ENCODE data around the gene ADORA2B. TPM values are rescaled to one million over a fixed set of nuclear protein-coding genes. Genes with fewer than 3 reads are reported as not detected.
"Not testable (repeated sequence)": the region's sequence is repeated elsewhere in the genome, so short reads cannot be mapped to it uniquely, and the experiment has no call there.

ADORA2B gene
- total RNA-seq, 2 donors from 2014 or later = 0.19 to 3.4 TPM

DNA sequence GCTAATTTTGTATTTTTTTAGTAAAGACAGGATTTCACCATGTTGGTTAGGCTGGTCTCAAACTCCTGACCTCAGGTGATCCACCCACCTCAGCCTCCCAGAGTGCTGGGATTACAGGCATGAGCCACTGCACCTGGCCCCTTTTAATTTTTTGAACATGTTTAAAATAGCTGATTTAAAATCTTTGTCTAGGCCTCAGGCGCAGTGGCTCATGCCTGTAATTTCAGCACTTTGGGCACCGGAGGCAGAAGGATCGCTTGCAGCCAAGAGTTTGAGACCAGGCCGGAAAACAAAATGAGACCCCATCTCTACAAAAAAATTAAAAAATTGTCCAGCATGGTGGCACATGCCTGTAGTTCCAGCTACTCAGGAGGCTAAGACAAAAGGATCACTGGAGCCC, 8.4 kb upstream of the ADORA2B start:
- H3K9me3 Mint-ChIP-seq; H3K4me1 Mint-ChIP-seq; H3K36me3 Mint-ChIP-seq (ENCODE audit: low read depth); H3K4me3 Mint-ChIP-seq; ATAC-seq (replicated peaks); H3K27me3 Mint-ChIP-seq; H3K27ac Mint-ChIP-seq: not testable (repeated sequence)

DNA sequence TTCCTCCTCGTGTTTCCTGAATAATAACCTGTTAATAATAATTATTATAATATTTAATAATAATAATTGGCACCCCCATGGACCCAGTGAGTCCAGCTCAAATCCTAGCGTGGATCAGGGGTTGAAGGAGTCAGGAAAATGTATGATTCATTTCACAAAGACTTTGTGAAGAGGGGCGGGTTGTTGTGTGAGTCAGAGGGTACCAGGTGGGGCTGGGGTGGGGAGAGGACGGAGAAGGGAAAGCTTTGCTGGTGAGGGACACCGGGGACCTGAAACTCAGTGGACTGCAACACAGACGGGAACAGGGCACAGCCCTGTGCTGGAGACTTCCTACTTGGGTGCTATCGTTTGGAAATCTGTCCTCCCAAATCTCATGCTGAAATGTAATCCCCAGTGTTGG, 3.1 kb upstream of the ADORA2B start:
- Mint-ChIP-seq H3K27ac (no peak overlapping the region), H3K4me1 (peaks cover 6% of the 10 kb centered on the region), H3K27me3 (peaks cover 30% of the 10 kb centered on the region), H3K36me3 (ENCODE audit: low read depth) (peaks cover 5% of the 10 kb centered on the region), H3K4me3 (no peak overlapping the region), H3K9me3 (no peaks in the 10 kb centered on the region)
- ATAC-seq (replicated peaks) = no peak

DNA sequence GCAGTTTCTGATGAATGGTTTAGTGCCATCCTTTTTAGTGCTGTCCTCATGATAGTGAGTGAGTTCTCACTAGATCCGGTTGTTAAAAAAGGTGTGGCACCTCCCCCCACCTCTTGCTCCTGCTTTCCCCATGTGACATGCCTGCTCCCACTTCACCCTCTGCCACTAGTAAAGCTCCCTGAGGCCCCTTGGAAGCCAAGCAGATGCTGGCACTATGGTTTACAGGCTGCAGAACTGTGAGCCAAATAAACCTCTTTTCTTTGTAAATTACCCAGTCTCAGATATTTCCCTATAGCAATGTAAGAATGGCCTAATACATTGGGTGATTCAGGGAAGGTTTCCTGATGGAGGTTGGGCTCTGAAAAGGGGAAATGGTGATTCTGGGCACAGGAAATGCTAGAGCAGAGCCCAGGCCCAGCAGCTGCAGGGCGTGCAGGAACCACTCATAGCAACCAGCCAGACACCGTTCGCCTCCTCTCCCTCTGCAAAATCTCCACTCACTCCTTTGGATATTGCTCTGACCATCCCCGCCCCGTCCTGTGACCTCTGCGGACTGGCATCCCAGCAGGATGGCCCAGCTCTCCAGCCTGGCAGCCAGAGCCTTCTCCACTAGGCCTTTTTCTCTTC, 2.6 kb upstream of the ADORA2B start:
- Mint-ChIP-seq H3K4me3 (no peak overlapping the region), H3K4me1 (peaks cover 6% of the 10 kb centered on the region), H3K9me3 (no peaks in the 10 kb centered on the region), H3K27me3 (peaks cover 33% of the 10 kb centered on the region), H3K36me3 (ENCODE audit: low read depth) (peaks cover 5% of the 10 kb centered on the region), H3K27ac (no peak overlapping the region)
- no peak for ATAC-seq (replicated peaks)

DNA sequence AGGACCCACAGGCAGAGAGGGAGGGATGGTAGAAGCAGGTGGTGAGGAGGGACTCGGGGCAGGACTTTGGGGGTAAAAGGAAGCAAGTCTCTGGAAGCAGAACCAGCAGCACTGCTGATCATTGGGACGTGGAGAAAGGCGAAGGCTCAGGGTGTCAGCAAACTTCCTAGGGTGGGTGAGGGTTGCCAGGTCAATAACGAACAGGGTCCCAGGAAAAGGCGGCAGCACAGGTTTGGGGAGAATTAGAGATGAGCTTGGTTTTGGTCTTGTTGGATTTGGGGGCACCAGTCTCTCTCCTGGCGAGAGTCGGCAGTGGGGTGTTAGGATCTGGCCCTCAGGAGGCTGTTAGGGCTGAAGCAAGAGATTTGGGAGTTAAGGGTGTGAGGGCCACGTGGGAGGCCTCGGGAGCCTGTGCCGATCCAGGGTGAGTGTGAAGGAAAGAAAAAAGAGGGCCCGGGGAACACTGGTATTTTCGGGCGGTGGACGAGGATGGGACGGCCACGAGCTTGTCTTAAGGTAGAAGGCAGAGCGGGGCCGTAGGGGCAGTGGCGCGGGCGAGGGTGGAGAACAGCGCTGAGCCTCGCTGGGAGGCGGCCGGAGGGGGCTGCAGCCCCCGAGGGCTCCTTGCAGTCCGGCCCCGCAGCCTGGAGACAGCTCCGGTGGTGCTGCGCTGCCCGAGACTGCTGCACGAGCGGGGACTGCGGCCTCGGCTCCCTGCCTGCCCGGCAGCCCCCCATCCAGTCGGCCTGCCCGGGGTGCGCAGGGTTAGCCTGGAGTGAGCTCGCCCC, 765 bp upstream of the ADORA2B start:
- peaks cover 33% of the 10 kb centered on the region for H3K27me3 Mint-ChIP-seq
- peaks cover 6% of the 10 kb centered on the region for H3K4me1 Mint-ChIP-seq
- H3K4me3 Mint-ChIP-seq = peak overlapping the region; percentile 74
- H3K36me3 Mint-ChIP-seq (ENCODE audit: low read depth) = peaks cover 5% of the 10 kb centered on the region
- H3K9me3 Mint-ChIP-seq = no peaks in the 10 kb centered on the region
- no peak overlapping the region for H3K27ac Mint-ChIP-seq
- ATAC-seq (replicated peaks) = no peak

- Mint-ChIP-seq H3K27ac (no peak overlapping the region), H3K36me3 (ENCODE audit: low read depth) (peaks cover 5% of the 10 kb centered on the region), H3K4me1 (peaks cover 6% of the 10 kb centered on the region), H3K27me3 (peaks cover 32% of the 10 kb centered on the region), H3K9me3 (no peaks in the 10 kb centered on the region), H3K4me3 (peak overlapping the region; percentile 66)
- peak; percentile 17 for ATAC-seq (replicated peaks)
These were observed 729 bp downstream of the ADORA2B start for GRCh38 chr17:15945527-15946191.

DNA sequence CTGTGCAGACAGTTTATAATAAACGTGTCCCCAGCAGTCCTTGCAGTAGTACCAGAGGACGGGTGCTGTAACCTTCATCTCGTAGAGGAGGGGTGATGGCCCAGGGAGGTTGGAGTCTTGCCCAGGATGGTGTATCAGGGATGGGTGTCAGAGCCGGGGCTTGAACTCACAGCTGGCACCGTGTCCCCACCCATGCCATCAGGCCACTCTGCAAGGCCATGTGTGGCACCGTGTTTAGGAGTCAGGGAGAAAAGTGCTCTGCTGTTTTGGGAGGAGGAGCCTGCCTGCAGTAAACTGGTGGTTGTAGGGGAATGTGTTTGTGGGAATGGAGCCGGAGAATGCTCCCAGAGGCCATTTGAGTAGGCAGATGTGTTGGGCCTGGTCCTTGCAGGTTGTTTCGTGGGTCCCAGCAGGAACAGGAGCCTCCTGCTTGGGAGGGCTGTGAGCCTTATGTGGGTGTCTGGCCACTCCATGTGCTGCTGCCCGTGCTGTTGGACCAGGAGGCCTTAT, 1.7 kb downstream of the ADORA2B start:
- Mint-ChIP-seq H3K4me3 (peak overlapping the region; percentile 66), H3K36me3 (ENCODE audit: low read depth) (peaks cover 5% of the 10 kb centered on the region), H3K27me3 (peaks cover 29% of the 10 kb centered on the region), H3K27ac (no peak overlapping the region), H3K4me1 (peaks cover 6% of the 10 kb centered on the region), H3K9me3 (no peaks in the 10 kb centered on the region)
- ATAC-seq (replicated peaks) = no peak

DNA sequence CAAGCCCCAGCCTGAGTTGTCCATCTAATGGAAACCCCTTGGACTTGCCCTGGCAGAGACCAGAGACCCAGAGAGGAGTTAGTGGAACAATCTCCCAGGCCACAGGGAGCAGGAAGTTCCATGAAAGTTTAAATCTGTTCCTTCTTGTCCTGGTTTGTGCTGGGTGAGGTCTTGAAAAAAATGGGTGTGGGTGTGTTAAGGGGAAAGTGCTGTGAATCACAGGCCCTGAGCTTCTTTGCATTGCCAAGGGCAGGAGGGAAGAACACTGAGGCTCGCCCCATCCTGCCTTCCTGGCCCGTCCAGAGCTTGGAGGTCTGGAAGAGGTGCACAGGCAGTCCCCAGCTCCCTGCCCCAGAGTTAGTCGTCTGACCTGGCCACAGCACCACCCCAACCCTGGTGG, 2.3 kb downstream of the ADORA2B start:
- ATAC-seq (replicated peaks) = no peak
- H3K4me3 Mint-ChIP-seq = no peak overlapping the region
- H3K27me3 Mint-ChIP-seq = peaks cover 29% of the 10 kb centered on the region

DNA sequence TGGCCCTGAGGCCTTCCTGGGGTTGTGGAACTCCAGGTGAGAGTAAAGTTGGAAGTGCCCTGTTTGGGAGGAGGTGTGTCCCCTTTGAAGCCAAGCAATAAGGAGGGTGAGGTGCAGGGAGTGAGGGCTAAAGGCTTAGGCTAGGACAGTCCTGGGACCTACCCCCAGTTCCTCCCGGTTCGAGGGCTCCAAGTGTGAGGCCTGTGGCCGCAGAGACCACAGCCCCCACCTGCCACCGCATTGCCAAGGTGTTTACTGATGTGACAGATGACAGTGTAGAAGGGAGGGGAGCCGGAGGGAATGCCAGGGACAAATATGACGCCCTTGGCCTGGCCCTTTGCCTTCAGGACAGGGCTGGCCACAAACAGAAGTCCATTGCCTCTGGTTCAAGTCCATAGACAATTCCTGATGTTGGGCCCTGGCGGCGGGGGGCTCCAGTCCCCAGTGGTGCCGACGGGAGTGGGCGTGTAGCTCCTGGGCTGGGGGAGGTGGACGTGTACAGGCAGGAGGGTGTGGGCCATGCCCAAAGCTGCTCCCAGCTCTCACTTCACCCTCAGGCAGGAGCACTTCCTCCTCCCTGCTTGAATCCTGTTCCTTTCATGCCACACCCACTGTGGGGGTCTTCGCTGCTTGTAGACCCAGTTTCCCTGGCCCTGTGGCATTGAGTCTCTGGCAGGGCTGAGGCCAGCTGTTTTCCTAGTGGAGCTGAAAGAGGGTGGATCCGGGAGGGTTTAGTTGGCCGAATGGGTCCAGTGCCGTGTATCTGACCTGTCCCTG, 3.2 kb downstream of the ADORA2B start:
- Mint-ChIP-seq H3K27me3 (peaks cover 26% of the 10 kb centered on the region), H3K27ac (no peak overlapping the region), H3K36me3 (ENCODE audit: low read depth) (peaks cover 5% of the 10 kb centered on the region), H3K4me3 (no peak overlapping the region), H3K4me1 (peaks cover 6% of the 10 kb centered on the region), H3K9me3 (no peaks in the 10 kb centered on the region)
- ATAC-seq (replicated peaks) = no peak

More for the DNA sequence above, 2.3 kb downstream of the ADORA2B start:
- H3K27ac Mint-ChIP-seq = no peak overlapping the region
- H3K4me1 Mint-ChIP-seq = peaks cover 6% of the 10 kb centered on the region
- H3K9me3 Mint-ChIP-seq = no peaks in the 10 kb centered on the region
- peaks cover 5% of the 10 kb centered on the region for H3K36me3 Mint-ChIP-seq (ENCODE audit: low read depth)

DNA sequence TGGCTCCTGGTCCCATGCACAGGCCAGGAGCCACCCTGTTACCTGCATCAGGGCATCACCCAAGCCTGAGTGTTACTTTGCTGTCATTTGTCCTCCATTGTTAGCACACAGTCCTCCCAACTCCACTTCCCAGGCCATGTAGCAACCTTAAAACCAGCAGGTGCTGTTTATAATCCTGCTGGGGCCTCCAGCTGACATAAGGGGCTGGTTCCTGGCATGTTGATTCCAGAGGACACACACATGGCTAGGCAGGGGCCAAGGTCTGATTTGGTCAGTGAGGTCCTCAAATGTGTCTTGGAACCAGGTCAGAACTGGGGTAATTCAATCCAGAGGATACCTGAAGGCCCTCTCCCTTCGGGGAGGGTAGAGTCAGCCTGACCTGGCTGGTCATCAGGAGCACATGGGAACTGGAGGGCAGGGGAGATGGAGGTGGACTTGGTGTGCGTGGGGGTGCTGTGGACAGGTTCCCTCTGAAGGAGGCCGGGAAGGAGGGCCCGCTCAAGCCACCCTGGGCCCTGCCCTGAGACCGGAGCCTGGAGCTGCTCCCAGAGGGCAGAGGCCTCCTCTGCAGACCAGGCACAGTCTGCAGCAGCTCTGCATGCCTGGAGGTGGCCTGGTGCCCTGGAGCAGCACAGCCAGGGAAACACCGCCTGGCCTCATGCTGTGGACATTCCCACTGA, 6.6 kb downstream of the ADORA2B start:
- Mint-ChIP-seq H3K4me1 (peaks cover 12% of the 10 kb centered on the region), H3K36me3 (ENCODE audit: low read depth) (no peaks in the 10 kb centered on the region), H3K27me3 (peaks cover 21% of the 10 kb centered on the region), H3K27ac (no peak overlapping the region), H3K4me3 (no peak overlapping the region), H3K9me3 (no peaks in the 10 kb centered on the region)
- no peak for ATAC-seq (replicated peaks)

DNA sequence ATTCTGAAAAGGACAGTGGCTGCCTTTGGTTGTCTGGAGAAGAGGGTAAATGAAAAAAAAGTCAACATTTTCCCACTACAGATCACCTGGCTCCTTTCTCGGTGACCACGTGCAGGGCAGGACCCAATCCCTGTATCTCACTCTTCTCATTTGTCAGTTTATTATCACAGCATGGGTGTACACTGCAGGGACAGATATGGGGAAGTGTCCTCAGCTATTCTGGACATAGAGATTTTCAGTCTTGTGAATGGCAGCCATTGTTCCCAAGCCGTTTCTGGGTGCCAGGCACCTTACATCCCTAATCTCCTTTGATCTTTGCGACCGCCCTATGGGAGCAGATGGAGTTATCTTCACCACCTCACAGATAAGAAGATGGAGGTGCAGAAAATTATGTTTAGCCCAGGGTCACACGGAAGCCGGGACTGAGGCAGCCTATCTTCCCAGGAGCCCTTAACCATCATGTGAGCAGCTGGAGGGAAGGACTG, 7.2 kb downstream of the ADORA2B start:
- H3K9me3 Mint-ChIP-seq = no peaks in the 10 kb centered on the region
- no peak overlapping the region for H3K27ac Mint-ChIP-seq
- H3K27me3 Mint-ChIP-seq = peaks cover 18% of the 10 kb centered on the region
- ATAC-seq (replicated peaks) = no peak
- peaks cover 17% of the 10 kb centered on the region for H3K4me1 Mint-ChIP-seq
- no peaks in the 10 kb centered on the region for H3K36me3 Mint-ChIP-seq (ENCODE audit: low read depth)
- H3K4me3 Mint-ChIP-seq = no peak overlapping the region

- H3K4me1 Mint-ChIP-seq = peaks cover 26% of the 10 kb centered on the region
- no peaks in the 10 kb centered on the region for H3K36me3 Mint-ChIP-seq (ENCODE audit: low read depth)
- no peak for ATAC-seq (replicated peaks)
- H3K27me3 Mint-ChIP-seq = peaks cover 16% of the 10 kb centered on the region
- no peak overlapping the region for H3K27ac Mint-ChIP-seq
- H3K9me3 Mint-ChIP-seq = no peaks in the 10 kb centered on the region
- no peak overlapping the region for H3K4me3 Mint-ChIP-seq
These were observed 8.2 kb downstream of the ADORA2B start for GRCh38 chr17:15952916-15953790.

DNA sequence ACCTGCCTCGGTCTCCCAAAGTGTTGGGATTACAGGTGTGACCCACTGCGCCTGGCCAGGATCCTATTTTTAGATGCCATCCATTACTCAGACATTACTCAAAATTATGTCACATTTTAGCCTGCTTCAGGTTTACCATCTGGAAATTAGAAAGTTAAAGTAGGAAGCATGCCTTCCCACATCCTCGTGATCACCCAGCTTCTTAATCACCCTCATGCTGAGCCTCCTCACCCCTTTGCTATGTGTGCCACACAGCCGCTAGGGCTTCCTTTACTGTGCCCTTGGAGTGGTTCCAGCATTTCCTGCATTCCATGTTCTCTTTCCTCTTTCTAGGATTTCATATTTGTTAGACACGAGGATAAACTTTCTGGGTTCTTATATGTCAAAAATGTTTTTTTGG, 9.3 kb downstream of the ADORA2B start:
- Mint-ChIP-seq H3K9me3 (no peaks in the 10 kb centered on the region), H3K4me1 (peaks cover 37% of the 10 kb centered on the region), H3K4me3 (no peak overlapping the region), H3K36me3 (ENCODE audit: low read depth) (no peaks in the 10 kb centered on the region), H3K27me3 (peaks cover 23% of the 10 kb centered on the region), H3K27ac (no peak overlapping the region)
- ATAC-seq (replicated peaks) = no peak
